Transverse colon (tissue), 4 donors: Measurements from ENCODE around the gene GLS.

ENCODE experiments used
- CTCF ChIP-seq, 5 experiments: fragments of 200-600 bp in 3 of 5; fragments of 450-650 bp in 2 of 5; sonication (generic) in 3 of 5; IDR thresholded peaks; 1 replicate in 2 of 5; 2 replicates in 3 of 5; pipeline ENCODE4 v1.5.1; 2016 to 2017; ENCODE audit warnings: antibody characterized with exemption in 5 of 5, inconsistent platforms in 3 of 5, mild to moderate bottlenecking in 2 of 5, moderate library complexity in 1 of 5
- EP300 ChIP-seq: sonication (generic); formaldehyde crosslinking; IDR thresholded peaks from one replicate; pipeline ENCODE4 v1.6.1; 2017; ENCODE audit warnings: antibody characterized with exemption, low read depth
- POLR2AphosphoS5 ChIP-seq, 3 donors: sonication (generic); formaldehyde crosslinking; IDR thresholded peaks; one replicate each; pipeline ENCODE4 v1.6.1; 2016; ENCODE audit warnings: antibody characterized with exemption in 3 of 3

- TF ChIP-seq CTCF (IDR thresholded peaks at IDR 0.05) (no peak), EP300 (no peak), POLR2AphosphoS5 (IDR thresholded peaks at IDR 0.05) (no peak)
Observed at GRCh38 chr2:190922376-190922775, 41.8 kb downstream of the GLS start.
